Femur (tissue), 1 donor: ENCODE data around the gene SEC61A2.

ENCODE experiments used
- DNase-seq: peaks from one replicate; pipeline ENCODE4 v3.0.0-alpha.2; 2017

Gene SEC61A2

GRCh38 chr10:12200850-12201249 lies 71.4 kb downstream of the SEC61A2 start:
- no peak for DNase-seq

GRCh38 chr10:12201543-12201942 lies 72.1 kb downstream of the SEC61A2 start:
- DNase-seq = no peak

GRCh38 chr10:12202226-12202625 lies 72.7 kb downstream of the SEC61A2 start:
- DNase-seq = no peak

GRCh38 chr10:12205082-12205481 lies 75.6 kb downstream of the SEC61A2 start:
- no peak for DNase-seq

- no peak for DNase-seq
Measured at GRCh38 chr10:12207114-12207513, 77.6 kb downstream of the SEC61A2 start.

GRCh38 chr10:12208460-12208859 lies 79.0 kb downstream of the SEC61A2 start:
- DNase-seq = no peak

GRCh38 chr10:12212454-12212853 lies 83.0 kb downstream of the SEC61A2 start:
- DNase-seq = no peak

GRCh38 chr10:12213621-12214020 lies 84.1 kb downstream of the SEC61A2 start:
- DNase-seq = no peak

GRCh38 chr10:12214093-12214492 lies 84.6 kb downstream of the SEC61A2 start:
- DNase-seq = no peak

- no peak for DNase-seq
Measured at GRCh38 chr10:12214763-12215218, 85.3 kb downstream of the SEC61A2 start.
